HCT116 (cell line): ENCODE results near the gene CKAP4. TPM values are rescaled to one million over a fixed set of nuclear protein-coding genes. Genes with fewer than 3 reads are reported as not detected.

Experiments
- ATAC-seq: fragments of 200-7000 bp; cut with Tn5 transposase; 2 replicates; pipeline ENCODE4 v1.9.1; 2020; ENCODE audit warnings: mild to moderate bottlenecking, moderate library complexity
- BruUV-seq: library from RNA; stranded (reverse); fragments of 400-500 nt; replicated peaks from 2 replicates; lab custom pipeline; 2021; lab: Mats Ljungman, UMichigan
- CTCF ChIA-PET: fragments of 300-600 bp; sonication (Branson Sonifier 250); formaldehyde crosslinking; loops from one replicate; lab custom pipeline; 2021; ENCODE audit warnings: antibody characterized with exemption; lab: Charles Lee
- POLR2A ChIA-PET: fragments of 300-600, 350-600 bp; sonication (Branson Sonifier 250); formaldehyde crosslinking; loops from one replicate; lab custom pipeline; 2021; ENCODE audit warnings: antibody characterized with exemption; lab: Charles Lee
- RAD21 ChIA-PET, 2 experiments: fragments of 300-600 bp; sonication (Branson Sonifier 250); formaldehyde crosslinking; loops; one replicate each; lab custom pipeline; 2023; ENCODE audit warnings: low total read pairs in 2 of 2; ENCODE audit not compliant: uncharacterized antibody in 2 of 2, unreplicated experiment in 2 of 2, low non-redundant PET in 1 of 2; lab: Charles Lee
- DNase-seq: peaks from one replicate; pipeline ENCODE4 v3.0.0-alpha.2; 2010; ENCODE audit warnings: low read depth, low spot score
- H2AFZ ChIP-seq: fragments of 200-600 bp; shearing (Covaris generic), sonication (generic); 2 replicates; pipeline ENCODE4 v1.6.1; 2017; ENCODE audit warnings: low read depth, mixed run types, mixed read lengths, antibody characterized with exemption, low read length; ENCODE audit not compliant: poor library complexity, severe bottlenecking
- H3K27ac ChIP-seq: 2 replicates; pipeline ENCODE4 v1.5.1; 2012; ENCODE audit warnings: low read depth, low read length
- H3K27me3 ChIP-seq: fragments of 200-600 bp; sonication (generic); 2 replicates; pipeline ENCODE4 v1.6.1; 2016; ENCODE audit warnings: mixed run types, low read length, mixed read lengths; ENCODE audit not compliant: insufficient read depth
- H3K36me3 ChIP-seq, 2 experiments: fragments of 200-500 bp in 1 of 2; fragments of 200-600 bp in 1 of 2; sonication (Bioruptor generic) in 1 of 2; sonication (generic) in 1 of 2; 2 replicates each; pipeline versions ENCODE4 v1.5.1 to v1.6.1; 2014 to 2016; ENCODE audit warnings: low read length in 2 of 2, inconsistent platforms in 1 of 2, mixed read lengths in 1 of 2, mixed run types in 1 of 2; ENCODE audit not compliant: insufficient read depth in 2 of 2, control insufficient read depth in 1 of 2
- H3K4me1 ChIP-seq, 2 experiments: fragments of 200-600 bp in 1 of 2; sonication (generic) in 1 of 2; 2 replicates each; pipeline versions ENCODE4 v1.5.1 to v1.6.1; 2012 to 2017; ENCODE audit warnings: low read length in 2 of 2, inconsistent platforms in 1 of 2, mild to moderate bottlenecking in 1 of 2, mixed read lengths in 1 of 2, mixed run types in 1 of 2, moderate library complexity in 1 of 2; ENCODE audit not compliant: insufficient read depth in 2 of 2, control insufficient read depth in 1 of 2
- H3K4me2 ChIP-seq: fragments of 200-600 bp; sonication (generic); 2 replicates; pipeline ENCODE4 v1.6.1; 2017; ENCODE audit warnings: mixed run types, low read length, mixed read lengths
- H3K4me3 ChIP-seq, 2 experiments: fragments of 200-600 bp in 1 of 2; sonication (generic) in 1 of 2; replicated peaks in 1 of 2; 2 replicates each; pipeline ENCODE4 v1.5.1; 2011 to 2016; ENCODE audit warnings: low read length in 2 of 2, control low read depth in 1 of 2, low read depth in 1 of 2, mild to moderate bottlenecking in 1 of 2, mixed read lengths in 1 of 2, mixed run types in 1 of 2
- H3K79me2 ChIP-seq: fragments of 200-600 bp; sonication (generic); 2 replicates; pipeline ENCODE4 v1.6.1; 2017; ENCODE audit warnings: mild to moderate bottlenecking, mixed run types, low read length, moderate library complexity, mixed read lengths; ENCODE audit not compliant: insufficient read depth
- H3K9ac ChIP-seq: fragments of 200-600 bp; sonication (generic); 2 replicates; pipeline ENCODE4 v1.6.1; 2016; ENCODE audit warnings: low read length, mixed read lengths
- H3K9me2 ChIP-seq: fragments of 200-600 bp; sonication (generic), shearing (Covaris generic); 2 replicates; pipeline ENCODE4 v1.6.1; 2017; ENCODE audit warnings: mixed run types, mild to moderate bottlenecking, moderate library complexity; ENCODE audit not compliant: insufficient read depth
- H3K9me3 ChIP-seq, 2 experiments: fragments of 200-500 bp in 1 of 2; fragments of 200-600 bp in 1 of 2; sonication (Bioruptor generic) in 1 of 2; sonication (generic) in 1 of 2; 2 replicates each; pipeline ENCODE4 v1.6.1; 2014 to 2017; ENCODE audit warnings: low read length in 2 of 2, mixed read lengths in 2 of 2, inconsistent platforms in 1 of 2, low read depth in 1 of 2, mild to moderate bottlenecking in 1 of 2, mixed run types in 1 of 2, moderate library complexity in 1 of 2; ENCODE audit not compliant: control insufficient read depth in 1 of 2, insufficient read depth in 1 of 2
- H4K20me1 ChIP-seq: fragments of 200-600 bp; sonication (generic), shearing (Covaris generic); 2 replicates; pipeline ENCODE4 v1.6.1; 2017; ENCODE audit warnings: mixed run types, mild to moderate bottlenecking, moderate library complexity; ENCODE audit not compliant: insufficient read depth
- CEBPB ChIP-seq: IDR thresholded peaks from 2 replicates; pipeline ENCODE4 v1.6.1; 2012; ENCODE audit warnings: low read depth
- EGR1 ChIP-seq: IDR thresholded peaks from 2 replicates; pipeline ENCODE4 v1.6.1; 2012; ENCODE audit warnings: low read depth
- ELF1 ChIP-seq: IDR thresholded peaks from 2 replicates; pipeline ENCODE4 v1.6.1; 2012; ENCODE audit warnings: low read depth, borderline replicate concordance
- JUND ChIP-seq: IDR thresholded peaks from 2 replicates; pipeline ENCODE4 v1.6.1; 2012
- RAD21 ChIP-seq: IDR thresholded peaks from 2 replicates; pipeline ENCODE4 v1.6.1; 2012; ENCODE audit warnings: low read depth, mild to moderate bottlenecking
- SIN3A ChIP-seq: IDR thresholded peaks from 2 replicates; pipeline ENCODE4 v1.6.1; 2012; ENCODE audit warnings: low read depth
- SP1 ChIP-seq: IDR thresholded peaks from 2 replicates; pipeline ENCODE4 v1.6.1; 2012; ENCODE audit warnings: low read depth
- intact Hi-C: fragments of 100-400 bp; cut with micrococcal nuclease; formaldehyde crosslinking; loops from 2 replicates; pipeline ENCODE4 v1.10.0; 2022
- total RNA-seq: library from RNA; stranded (reverse); gene quantifications from one replicate; pipeline ENCODE4 v1.2.1, GENCODE V29; 2021; ENCODE audit not compliant: unreplicated experiment
- TF ChIP-seq, protein P1 (sequence below): IDR thresholded peaks from 2 replicates; pipeline ENCODE4 v1.6.1; 2012; ENCODE audit warnings: low read depth
- TF ChIP-seq, protein P2 (sequence below), 3 experiments: fragments of 200-600 bp in 1 of 3; sonication (generic) in 1 of 3; IDR thresholded peaks in 2 of 3; conservative IDR thresholded peaks in 1 of 3; 2 replicates each; pipeline ENCODE4 v1.5.1; 2012 to 2017; ENCODE audit warnings: low read depth in 2 of 3, low read length in 2 of 3, antibody characterized with exemption in 1 of 3, borderline replicate concordance in 1 of 3, control low read depth in 1 of 3, mild to moderate bottlenecking in 1 of 3, mixed read lengths in 1 of 3, mixed run types in 1 of 3, moderate library complexity in 1 of 3; ENCODE audit not compliant: insufficient read depth in 1 of 3
- TF ChIP-seq, protein P3 (sequence below): IDR thresholded peaks from 2 replicates; pipeline ENCODE4 v1.6.1; 2012

The CKAP4 gene
- total RNA-seq, 1 experiment from 2014 or later, result 45.9 TPM

GRCh38 chr12:106223485-106224354 lies 24.1 kb downstream of the CKAP4 start:
- ATAC-seq, result peak; percentile 95
- POLR2A ChIA-PET, result no interaction called here
- no peaks in the 10 kb centered on the region for H3K79me2 ChIP-seq

More at GRCh38 chr12:106223485-106224354, 24.1 kb downstream of the CKAP4 start:
- intact Hi-C loops, result loop anchor here (1.0 to 10.0 kb wide), 2 partner anchors 621 to 803 kb away; no protein-coding TSS in a partner anchor
- Histone ChIP-seq H3K4me1 (no peaks in the 10 kb centered on the region), H2AFZ (peak overlapping the region; percentile 95), H3K9ac (no peak overlapping the region), H3K27me3 (no peaks in the 10 kb centered on the region), H4K20me1 (no peaks in the 10 kb centered on the region), H3K27ac (no peak overlapping the region), H3K9me2 (no peaks in the 10 kb centered on the region; the same call in 1 of the 2 replicates), H3K4me3 (no peak overlapping the region), H3K9me3 (peaks cover 0 to 5% of the 10 kb centered on the region in 2 experiments; a peak in 1 of 4 replicates), H3K4me2 (peak overlapping the region; percentile 32; the same call in 1 of the 2 replicates), H3K36me3 (no peaks in the 10 kb centered on the region)
- RAD21 ChIA-PET, result interaction anchor here (0.6 to 0.8 kb wide), 2 partner anchors 75 to 803 kb away, joined by 3 to 6 read pairs; no protein-coding TSS in a partner anchor
- peak; percentile 36 for DNase-seq
- BruUV-seq, result no TSS peak
- TF ChIP-seq ELF1, result no peak
- TF ChIP-seq CEBPB, result no peak
- TF ChIP-seq, protein P1, sequence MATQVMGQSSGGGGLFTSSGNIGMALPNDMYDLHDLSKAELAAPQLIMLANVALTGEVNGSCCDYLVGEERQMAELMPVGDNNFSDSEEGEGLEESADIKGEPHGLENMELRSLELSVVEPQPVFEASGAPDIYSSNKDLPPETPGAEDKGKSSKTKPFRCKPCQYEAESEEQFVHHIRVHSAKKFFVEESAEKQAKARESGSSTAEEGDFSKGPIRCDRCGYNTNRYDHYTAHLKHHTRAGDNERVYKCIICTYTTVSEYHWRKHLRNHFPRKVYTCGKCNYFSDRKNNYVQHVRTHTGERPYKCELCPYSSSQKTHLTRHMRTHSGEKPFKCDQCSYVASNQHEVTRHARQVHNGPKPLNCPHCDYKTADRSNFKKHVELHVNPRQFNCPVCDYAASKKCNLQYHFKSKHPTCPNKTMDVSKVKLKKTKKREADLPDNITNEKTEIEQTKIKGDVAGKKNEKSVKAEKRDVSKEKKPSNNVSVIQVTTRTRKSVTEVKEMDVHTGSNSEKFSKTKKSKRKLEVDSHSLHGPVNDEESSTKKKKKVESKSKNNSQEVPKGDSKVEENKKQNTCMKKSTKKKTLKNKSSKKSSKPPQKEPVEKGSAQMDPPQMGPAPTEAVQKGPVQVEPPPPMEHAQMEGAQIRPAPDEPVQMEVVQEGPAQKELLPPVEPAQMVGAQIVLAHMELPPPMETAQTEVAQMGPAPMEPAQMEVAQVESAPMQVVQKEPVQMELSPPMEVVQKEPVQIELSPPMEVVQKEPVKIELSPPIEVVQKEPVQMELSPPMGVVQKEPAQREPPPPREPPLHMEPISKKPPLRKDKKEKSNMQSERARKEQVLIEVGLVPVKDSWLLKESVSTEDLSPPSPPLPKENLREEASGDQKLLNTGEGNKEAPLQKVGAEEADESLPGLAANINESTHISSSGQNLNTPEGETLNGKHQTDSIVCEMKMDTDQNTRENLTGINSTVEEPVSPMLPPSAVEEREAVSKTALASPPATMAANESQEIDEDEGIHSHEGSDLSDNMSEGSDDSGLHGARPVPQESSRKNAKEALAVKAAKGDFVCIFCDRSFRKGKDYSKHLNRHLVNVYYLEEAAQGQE, result no peak
- TF ChIP-seq SP1, result no peak
- no peak for TF ChIP-seq SIN3A
- peak; percentile 89 for TF ChIP-seq RAD21
- TF ChIP-seq EGR1, result no peak
- TF ChIP-seq, protein P2, sequence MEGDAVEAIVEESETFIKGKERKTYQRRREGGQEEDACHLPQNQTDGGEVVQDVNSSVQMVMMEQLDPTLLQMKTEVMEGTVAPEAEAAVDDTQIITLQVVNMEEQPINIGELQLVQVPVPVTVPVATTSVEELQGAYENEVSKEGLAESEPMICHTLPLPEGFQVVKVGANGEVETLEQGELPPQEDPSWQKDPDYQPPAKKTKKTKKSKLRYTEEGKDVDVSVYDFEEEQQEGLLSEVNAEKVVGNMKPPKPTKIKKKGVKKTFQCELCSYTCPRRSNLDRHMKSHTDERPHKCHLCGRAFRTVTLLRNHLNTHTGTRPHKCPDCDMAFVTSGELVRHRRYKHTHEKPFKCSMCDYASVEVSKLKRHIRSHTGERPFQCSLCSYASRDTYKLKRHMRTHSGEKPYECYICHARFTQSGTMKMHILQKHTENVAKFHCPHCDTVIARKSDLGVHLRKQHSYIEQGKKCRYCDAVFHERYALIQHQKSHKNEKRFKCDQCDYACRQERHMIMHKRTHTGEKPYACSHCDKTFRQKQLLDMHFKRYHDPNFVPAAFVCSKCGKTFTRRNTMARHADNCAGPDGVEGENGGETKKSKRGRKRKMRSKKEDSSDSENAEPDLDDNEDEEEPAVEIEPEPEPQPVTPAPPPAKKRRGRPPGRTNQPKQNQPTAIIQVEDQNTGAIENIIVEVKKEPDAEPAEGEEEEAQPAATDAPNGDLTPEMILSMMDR (IDR thresholded peaks at IDR 0.05 in 2 of 3, conservative IDR thresholded peaks at IDR 0.05 in 1 of 3; ENCODE audit: borderline replicate concordance in 1 of 3, insufficient read depth in 1 of 3, low read depth in 2 of 3, low read length in 2 of 3), result peak; percentile 78 to 95 (median 87)
- TF ChIP-seq JUND, result no peak
- TF ChIP-seq, protein P3, sequence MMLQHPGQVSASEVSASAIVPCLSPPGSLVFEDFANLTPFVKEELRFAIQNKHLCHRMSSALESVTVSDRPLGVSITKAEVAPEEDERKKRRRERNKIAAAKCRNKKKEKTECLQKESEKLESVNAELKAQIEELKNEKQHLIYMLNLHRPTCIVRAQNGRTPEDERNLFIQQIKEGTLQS, result no peak
- CTCF ChIA-PET, result interaction anchor here (0.5 to 1.3 kb wide), 20 partner anchors 8 to 805 kb away, joined by 3 to 15 read pairs (median 4); partner anchors contain the start of gene POLR3B
